HT1080 (cell line): ENCODE data around the gene FOLR1. TPM values are rescaled to one million over a fixed set of nuclear protein-coding genes. Genes with fewer than 3 reads are reported as not detected.
"Not testable (repeated sequence)": the region's sequence is repeated elsewhere in the genome, so short reads cannot be mapped to it uniquely, and the experiment has no call there.

ENCODE experiments used
- DNase-seq: peaks from one replicate; pipeline ENCODE4 v3.0.0-alpha.2; 2015; ENCODE audit warnings: low read depth
- total RNA-seq: library from RNA; depleted of rRNA; stranded (reverse); fragments of >200 nt; shearing (Covaris generic); gene quantifications from 2 replicates; pipeline ENCODE4 v1.2.3, GENCODE V29; 2014

FOLR1 gene
- total RNA-seq, 1 experiment from 2014 or later: not detected

- DNase-seq: not testable (repeated sequence)
Observed at GRCh38 chr11:72180892-72181552, 10.9 kb upstream of the FOLR1 start.

- DNase-seq: not testable (repeated sequence)
Observed at GRCh38 chr11:72181553-72181958, 10.4 kb upstream of the FOLR1 start.

GRCh38 chr11:72188267-72188666, 3.7 kb upstream of the FOLR1 start:
- DNase-seq: no peak

GRCh38 chr11:72189455-72190250, 2.3 kb upstream of the FOLR1 start:
- DNase-seq: no peak

- DNase-seq: no peak
Observed at GRCh38 chr11:72190631-72191071, 1.3 kb upstream of the FOLR1 start.

- no peak for DNase-seq
Observed at GRCh38 chr11:72195518-72196270, 3.8 kb downstream of the FOLR1 start.

GRCh38 chr11:72201445-72201844, 9.5 kb downstream of the FOLR1 start:
- DNase-seq: not testable (repeated sequence)

- DNase-seq: no peak
Observed at GRCh38 chr11:72202571-72202970, 10.6 kb downstream of the FOLR1 start.

- no peak for DNase-seq
Observed at GRCh38 chr11:72203163-72203562, 11.2 kb downstream of the FOLR1 start.

GRCh38 chr11:72204886-72205285, 12.9 kb downstream of the FOLR1 start:
- no peak for DNase-seq

GRCh38 chr11:72206794-72207193, 14.9 kb downstream of the FOLR1 start:
- DNase-seq: not testable (repeated sequence)

GRCh38 chr11:72208281-72208680, 16.3 kb downstream of the FOLR1 start:
- DNase-seq: no peak

- no peak for DNase-seq
Observed at GRCh38 chr11:72209101-72209500, 17.2 kb downstream of the FOLR1 start.

- DNase-seq: no peak
Observed at GRCh38 chr11:72216638-72217037, 24.7 kb downstream of the FOLR1 start, which contains the start of gene FOLR2. Gene FOLR2 (plus strand): TSS chr11:72216794. CDS start chr11:72218585, 1,791 bp downstream.

GRCh38 chr11:72217841-72218240, 25.9 kb downstream of the FOLR1 start:
- no peak for DNase-seq

GRCh38 chr11:72218251-72218745, 26.4 kb downstream of the FOLR1 start:
- DNase-seq: no peak

GRCh38 chr11:72220696-72221363, 28.9 kb downstream of the FOLR1 start:
- no peak for DNase-seq

GRCh38 chr11:72221386-72222075, 29.6 kb downstream of the FOLR1 start:
- DNase-seq: no peak

GRCh38 chr11:72222106-72222891, 30.4 kb downstream of the FOLR1 start:
- no peak for DNase-seq
